NOMO-1 treated with DMSO at 0.1 percent for 48 hours (cell line): Measurements from ENCODE around the gene C6orf132.
A peak's percentile ranks its signal among the peaks of the same experiment; 100 is the strongest.

Experiments
- DNase-seq: peaks from one replicate; lab custom pipeline; 2025; ENCODE audit not compliant: unreplicated experiment; lab: John Stamatoyannopoulos, UW

Gene C6orf132

DNA sequence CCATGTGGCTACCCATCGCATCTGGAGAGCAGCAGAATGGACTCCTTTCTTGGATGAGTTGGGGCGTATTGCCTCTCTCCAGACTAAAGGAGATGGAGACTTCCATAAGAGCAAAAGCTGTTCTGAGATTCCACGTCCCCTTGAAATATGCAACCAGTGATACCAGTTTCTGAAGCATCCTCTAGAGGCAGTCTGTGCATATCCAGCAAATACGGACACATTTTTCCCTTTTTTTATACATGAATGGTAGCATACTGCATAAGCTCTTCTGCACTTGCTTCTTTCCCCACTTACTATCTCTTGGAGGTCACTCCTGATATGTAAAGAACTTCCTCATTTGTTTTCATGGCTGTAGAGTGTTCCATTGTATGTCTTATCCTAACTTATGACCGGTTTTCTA is 57.5 kb downstream of the C6orf132 start:
- no peak for DNase-seq

DNA sequence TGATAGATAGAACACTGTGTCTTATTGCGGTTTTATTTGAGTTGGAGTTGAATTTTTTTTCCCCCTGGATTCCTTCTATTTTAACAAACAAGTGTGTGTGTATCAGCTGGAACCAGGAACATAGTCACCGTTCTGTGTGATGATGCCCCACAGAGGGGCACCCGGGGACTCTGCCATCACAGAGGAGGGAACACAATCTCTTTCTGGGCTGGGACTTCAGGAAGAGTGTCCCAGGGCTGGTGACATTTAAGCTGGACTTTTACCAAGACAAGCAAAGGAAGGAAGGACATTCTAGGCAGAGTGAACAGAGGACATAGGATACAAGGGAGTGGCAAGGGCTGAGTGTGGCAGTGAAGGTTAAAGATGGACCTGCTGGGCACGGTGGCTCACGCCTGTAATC is 58.9 kb downstream of the C6orf132 start:
- DNase-seq, result no peak

DNA sequence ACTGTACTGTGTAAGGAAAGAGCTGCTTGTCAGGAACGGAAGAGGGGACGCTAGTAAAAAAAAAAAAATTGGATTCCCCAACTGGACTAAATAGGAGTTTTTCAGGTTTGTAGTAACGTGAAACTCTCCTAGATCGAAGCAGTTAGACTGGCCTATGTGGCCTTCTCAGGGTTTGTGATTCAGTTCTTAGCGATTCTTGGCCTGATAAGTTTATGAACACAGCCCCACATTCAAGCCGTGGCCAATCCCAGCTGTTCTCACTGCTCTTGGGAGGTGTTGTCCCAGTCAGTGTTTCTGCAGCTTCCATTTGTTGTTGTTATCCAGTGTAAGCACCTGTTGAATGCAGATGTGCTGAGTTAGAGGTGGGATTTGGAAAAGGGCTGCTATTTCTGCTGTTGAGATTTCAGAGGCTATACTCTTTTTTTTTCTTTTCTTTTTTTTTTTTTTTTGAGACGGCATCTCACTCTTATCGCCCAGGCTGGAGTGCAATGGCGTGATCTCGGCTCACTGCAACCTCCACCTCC is 62.4 kb downstream of the C6orf132 start:
- DNase-seq, result no peak

DNA sequence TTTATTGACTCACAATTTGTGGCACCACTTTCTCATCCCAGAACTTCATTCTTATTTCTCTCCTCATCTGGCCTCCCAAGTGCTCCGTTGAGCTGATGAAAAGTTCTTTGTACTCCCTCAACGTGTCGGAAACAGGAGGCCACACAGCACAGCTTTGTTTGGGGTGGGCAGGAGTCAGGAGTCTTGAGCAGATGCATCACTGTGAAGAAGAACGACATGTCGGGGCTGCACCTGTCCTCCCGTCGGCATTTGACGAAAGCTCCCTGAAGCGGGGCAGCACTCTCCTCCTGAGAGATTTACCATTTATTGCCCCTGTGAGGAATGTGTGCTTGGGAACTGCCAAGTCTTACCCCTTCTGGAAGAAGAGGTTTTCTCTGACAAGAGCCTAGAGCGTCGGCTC is 64.0 kb downstream of the C6orf132 start:
- no peak for DNase-seq

DNA sequence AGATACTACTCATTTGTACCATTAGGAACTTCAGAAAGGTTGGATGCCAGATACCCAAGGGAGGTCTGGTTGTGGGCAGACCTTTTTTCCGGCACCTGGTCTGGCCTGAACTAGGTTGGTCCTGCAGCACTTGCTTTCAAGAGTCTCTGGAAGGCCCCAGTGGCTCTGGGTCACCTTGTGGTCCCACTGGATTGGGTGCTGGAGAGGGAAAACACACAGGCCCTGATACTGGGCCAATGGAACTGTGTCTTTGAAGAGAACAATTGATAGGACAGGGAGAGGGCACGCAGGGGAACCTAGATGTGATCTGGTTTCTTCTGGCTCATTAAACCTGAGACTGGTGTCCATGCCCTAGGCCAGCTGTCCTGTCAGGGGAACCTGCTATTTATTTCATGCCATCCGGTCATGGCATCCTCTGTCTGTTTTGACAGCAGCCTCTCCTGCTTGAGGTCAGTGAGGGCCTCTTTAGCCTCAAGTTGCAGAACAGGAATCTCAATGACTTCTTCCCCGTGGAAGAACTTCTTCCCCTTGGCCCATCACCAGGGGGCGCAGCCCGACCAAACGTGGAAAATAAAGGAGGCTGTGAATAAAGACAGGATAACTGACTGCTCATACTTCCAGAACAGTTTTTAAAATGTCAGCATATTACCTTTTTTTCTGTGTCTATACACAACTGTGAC is 67.1 kb downstream of the C6orf132 start:
- DNase-seq, result peak; percentile 38

DNA sequence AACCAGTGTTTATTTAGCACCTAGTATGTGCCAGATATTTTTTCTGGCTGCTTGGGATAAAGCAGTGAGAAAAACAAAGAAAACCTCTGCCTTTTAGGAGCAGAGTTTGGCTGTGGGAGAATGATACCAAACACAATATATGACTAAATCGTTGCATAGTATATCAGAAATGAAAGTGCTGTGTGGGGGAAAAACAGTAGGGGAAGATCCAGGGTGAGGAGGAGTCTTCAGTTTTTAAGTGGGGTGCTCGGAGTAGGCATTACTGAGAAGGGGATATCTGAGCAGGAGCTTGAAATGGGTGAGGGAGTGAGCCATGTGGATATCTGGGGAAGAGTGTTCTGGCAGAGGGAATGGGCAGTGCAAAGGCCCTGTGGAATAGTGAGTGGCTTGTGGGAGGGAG is 69.1 kb downstream of the C6orf132 start:
- DNase-seq, result no peak

DNA sequence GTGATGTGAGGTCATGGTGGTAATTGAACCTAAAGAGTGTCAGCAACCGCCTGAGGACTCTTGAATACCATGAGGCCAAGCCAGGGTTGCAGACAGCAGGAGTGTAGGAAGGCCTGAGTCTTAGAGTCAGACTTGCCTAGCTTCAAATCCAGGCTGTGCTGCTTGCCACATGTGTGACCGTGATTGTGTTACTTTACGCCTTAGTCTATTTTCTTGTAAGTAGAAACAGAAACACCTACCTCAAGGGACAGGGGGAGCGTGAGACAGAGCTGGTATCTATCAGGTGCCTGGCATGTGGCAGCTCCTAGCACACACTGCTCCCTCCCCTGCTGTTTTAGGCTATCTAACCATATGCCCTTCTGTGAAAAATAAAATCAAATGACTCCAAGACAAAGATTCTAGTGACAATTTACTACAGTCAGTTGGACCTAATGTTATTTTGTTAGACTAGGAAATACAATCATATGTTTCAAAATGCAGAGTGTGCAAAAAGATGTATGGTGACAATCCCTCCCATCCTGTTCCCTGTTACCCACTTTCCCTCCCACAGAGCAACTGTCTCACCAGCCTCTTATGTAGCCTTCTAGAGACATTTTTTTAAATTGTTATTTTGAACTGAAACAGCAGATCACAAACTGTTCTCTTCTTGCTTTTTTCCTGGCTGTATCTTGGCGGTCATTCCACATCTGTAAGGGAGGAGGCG is 70.4 kb downstream of the C6orf132 start:
- DNase-seq, result no peak

DNA sequence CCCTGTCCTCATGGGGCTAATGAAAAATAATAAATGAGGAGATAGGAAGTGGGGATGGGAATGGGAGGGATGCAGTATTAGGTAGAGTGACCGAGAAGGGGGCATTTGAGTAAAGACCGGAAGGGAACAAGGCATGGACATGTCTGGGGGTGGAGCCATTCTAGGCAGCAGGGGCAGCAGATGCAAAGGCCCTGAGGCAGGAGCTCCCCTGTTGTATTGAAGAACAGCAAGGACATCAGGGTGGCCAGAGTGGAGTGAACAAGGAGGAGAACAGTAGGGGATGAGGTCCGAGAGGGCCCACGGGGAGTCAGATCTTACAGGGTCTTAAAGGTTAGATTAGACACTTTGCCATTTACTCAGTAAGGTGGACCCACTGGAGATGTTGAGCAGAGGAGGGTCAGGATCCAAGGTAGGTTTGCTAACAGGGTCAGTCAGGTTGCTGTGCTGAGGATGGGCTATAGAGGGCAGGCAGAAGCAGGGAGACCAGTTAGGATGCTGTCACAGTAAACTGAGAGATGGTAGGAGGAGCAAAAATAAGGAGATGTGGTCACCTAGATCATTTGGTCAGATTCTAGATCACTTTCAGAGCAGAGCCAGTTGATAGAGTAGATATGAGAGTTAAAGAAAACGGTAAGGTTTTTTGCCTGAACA is 73.4 kb downstream of the C6orf132 start:
- no peak for DNase-seq

DNA sequence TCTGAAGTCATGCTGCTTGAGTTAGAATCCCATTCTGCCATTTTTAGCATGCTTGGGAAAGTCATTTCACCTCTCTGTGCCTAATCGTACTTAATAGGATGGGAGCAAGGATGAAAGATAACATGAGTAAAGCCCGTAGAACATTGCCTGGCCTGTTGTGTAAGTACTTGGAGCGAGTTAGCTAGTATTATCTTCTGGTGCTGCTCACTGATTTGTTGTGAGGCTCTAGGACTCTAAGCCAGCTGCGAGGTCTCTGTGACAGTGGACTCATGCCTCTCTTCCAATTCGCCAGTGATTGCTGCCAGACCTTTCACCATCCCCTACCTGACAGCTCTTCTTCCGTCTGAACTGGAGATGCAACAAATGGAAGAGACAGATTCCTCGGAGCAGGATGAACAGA is 74.2 kb downstream of the C6orf132 start:
- DNase-seq, result no peak

DNA sequence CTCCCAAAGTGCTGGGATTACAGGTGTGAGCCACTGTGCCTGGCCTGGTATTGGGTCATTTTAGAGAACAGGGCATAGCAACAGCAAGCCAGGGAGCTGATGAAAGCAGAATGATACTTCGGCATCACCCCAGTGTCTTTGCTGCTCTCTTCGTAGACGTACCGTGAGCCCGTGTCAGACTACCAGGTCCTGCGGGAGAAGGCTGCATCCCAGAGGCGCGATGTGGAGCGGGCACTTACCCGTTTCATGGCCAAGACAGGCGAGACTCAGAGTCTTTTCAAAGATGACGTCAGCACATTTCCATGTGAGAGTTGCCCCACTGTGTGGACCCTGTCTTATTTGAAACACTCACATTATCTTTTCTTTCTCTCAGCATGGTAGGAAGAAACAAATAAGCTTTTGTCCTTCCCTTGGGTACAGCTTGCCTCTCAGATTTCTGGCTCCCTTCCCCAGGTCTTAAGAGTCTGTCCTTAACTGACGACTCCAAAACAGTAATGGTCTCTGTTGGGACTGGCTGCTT is 76.2 kb downstream of the C6orf132 start:
- no peak for DNase-seq

DNA sequence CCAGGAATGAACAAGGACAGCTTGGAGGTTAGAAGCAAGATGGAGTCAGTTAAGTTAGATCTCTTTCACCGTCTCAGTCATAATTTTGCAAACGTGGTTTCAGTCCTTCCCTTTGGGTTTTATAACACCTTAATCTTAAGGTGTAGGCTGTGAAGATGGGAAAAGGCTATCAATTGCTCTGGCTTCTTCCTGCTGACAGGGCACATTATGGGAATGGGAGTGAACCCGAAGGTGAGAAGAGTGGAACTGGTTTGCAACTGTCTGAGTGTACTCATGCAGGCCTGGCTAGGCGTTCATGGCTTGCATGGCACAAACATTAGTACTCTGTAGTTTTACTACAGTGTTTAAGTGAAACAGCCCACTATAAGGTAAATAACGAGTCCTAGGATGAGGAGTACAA is 82.7 kb downstream of the C6orf132 start:
- no peak for DNase-seq

DNA sequence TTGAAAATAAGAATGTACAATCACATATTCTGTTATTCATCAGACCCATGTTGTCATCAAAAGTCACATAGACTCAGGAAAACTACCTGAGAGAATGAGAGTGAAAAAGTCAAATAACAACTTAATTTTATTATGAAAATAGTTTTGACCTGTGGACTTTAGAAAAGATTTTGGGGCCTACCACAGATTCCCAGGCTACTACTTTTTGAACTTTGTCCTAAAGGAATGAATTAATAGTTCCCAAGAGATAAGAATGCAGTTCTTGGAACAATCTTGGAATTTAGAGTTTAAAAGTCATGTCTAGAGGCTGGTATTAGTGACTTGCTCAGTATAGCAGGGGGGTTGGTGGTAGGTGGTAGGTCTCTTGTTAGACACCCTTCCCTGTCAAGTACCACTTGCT is 88.8 kb downstream of the C6orf132 start:
- no peak for DNase-seq

DNA sequence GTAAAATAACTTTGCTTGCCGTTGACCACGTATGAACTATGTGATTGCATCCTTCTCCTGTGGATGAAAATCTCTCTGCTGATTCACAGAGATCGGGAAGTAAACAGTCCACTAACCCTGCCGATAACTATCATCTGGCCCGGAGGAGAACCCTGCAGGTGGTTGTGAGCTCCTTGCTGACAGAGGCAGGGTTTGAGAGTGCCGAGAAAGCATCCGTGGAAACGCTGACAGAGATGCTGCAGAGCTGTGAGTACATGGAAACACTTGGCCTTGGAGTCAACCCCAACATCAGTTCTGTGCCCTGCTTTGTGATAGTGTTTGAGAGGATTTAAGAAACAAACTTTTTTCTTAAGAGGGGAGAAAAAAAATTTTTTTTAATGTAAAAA is 91.2 kb downstream of the C6orf132 start:
- DNase-seq, result no peak
